Psoas muscle (tissue), 8 donors: ENCODE results near the gene MDC1. TPM values are rescaled to one million over a fixed set of nuclear protein-coding genes. Genes with fewer than 3 reads are reported as not detected.
"Not testable (repeated sequence)": the region's sequence is repeated elsewhere in the genome, so short reads cannot be mapped to it uniquely, and the experiment has no call there.

Experiments used
- ATAC-seq, 4 donors: fragments of 200-7000 bp; cut with Tn5 transposase; one replicate each; pipeline ENCODE4 v1.9.1; 2020; ENCODE audit warnings: moderate library complexity in 3 of 4, mild to moderate bottlenecking in 2 of 4
- DNase-seq, 2 donors: peaks; one replicate each; pipeline ENCODE4 v3.0.0-alpha.2; 2020
- H3K27ac ChIP-seq: fragments of 200-600 bp; one replicate; pipeline ENCODE4 v1.8.0; 2022
- H3K27me3 ChIP-seq, 3 donors: fragments of 200-600 bp in 1 of 3; one replicate each; pipeline versions ENCODE4 v1.6.1 to v1.8.0; 2013 to 2022; ENCODE audit warnings: low read length in 2 of 3, mild to moderate bottlenecking in 2 of 3, moderate library complexity in 1 of 3; ENCODE audit not compliant: insufficient read depth in 3 of 3
- H3K36me3 ChIP-seq, 2 donors: fragments of 200-600 bp in 1 of 2; one replicate each; pipeline versions ENCODE4 v1.6.1 to v1.8.0; 2013 to 2022; ENCODE audit warnings: low read depth in 1 of 2, mild to moderate bottlenecking in 1 of 2, moderate library complexity in 1 of 2; ENCODE audit not compliant: insufficient read depth in 1 of 2
- H3K4me1 ChIP-seq: fragments of 200-600 bp; one replicate; pipeline ENCODE4 v1.8.0; 2022
- H3K4me3 ChIP-seq: fragments of 200-600 bp; one replicate; pipeline ENCODE4 v1.8.0; 2022; ENCODE audit warnings: mild to moderate bottlenecking
- H3K9me3 ChIP-seq: fragments of 200-600 bp; one replicate; pipeline ENCODE4 v1.8.0; 2022
- WGBS, 3 donors: extraction: QIAGEN DNeasy Blood & Tissue Kit; methylation state at CpG; one replicate each; pipeline versions ENCODE4 v1.1.6 to v1.1.7; 2013; 5-methylcytosine and 5-hydroxymethylcytosine counted together
- intact Hi-C, 2 donors: fragments of 100-400 bp; cut with DNase I; formaldehyde crosslinking; loops; one replicate each; pipeline versions ENCODE4 v1.11.0 to v1.14.2; 2022
- polyA plus RNA-seq, 3 donors: library from polyadenylated mRNA; stranded (reverse); fragments of 200-250 nt; gene quantifications; one replicate each; pipeline ENCODE4 v1.2.3, GENCODE V29; 2013
- total RNA-seq, 4 donors: library from RNA; stranded (reverse); fragmentation: NEBNext Ultra II Directional in 2 of 4; extraction: Animal tissue kit (Norgen Biotek cat#: 25700) in 2 of 4; gene quantifications; one replicate each; pipeline versions ENCODE4 v1.2.1 to v1.2.4, GENCODE V29; 2021 to 2023
- TF ChIP-seq, protein P1 (sequence below): fragments of 200-600 bp; IDR thresholded peaks from one replicate; pipeline ENCODE4 v1.8.0; 2022; ENCODE audit warnings: antibody characterized with exemption
- donor health status: healthy with polysubstance abuse.
- donor health status: DM: no; HTN: no; CAD: no; lungs with moderate emphysema.
- donor health status: Bipolar disorder and iron deficiency.
- donor health status: healthy.
- donor health status: DM: yes; HTN: yes; CAD: no.
- donor health status: DM: no; HTN: no; CAD: no.
- donor health status: DM: no; HTN: no; CAD: no.
- donor health status: DM: yes; HTN: yes; CAD: no.

MDC1 gene
- total and polyA plus RNA-seq, 7 donors, result 4.1 to 18.0 (median 12.7) TPM

DNA sequence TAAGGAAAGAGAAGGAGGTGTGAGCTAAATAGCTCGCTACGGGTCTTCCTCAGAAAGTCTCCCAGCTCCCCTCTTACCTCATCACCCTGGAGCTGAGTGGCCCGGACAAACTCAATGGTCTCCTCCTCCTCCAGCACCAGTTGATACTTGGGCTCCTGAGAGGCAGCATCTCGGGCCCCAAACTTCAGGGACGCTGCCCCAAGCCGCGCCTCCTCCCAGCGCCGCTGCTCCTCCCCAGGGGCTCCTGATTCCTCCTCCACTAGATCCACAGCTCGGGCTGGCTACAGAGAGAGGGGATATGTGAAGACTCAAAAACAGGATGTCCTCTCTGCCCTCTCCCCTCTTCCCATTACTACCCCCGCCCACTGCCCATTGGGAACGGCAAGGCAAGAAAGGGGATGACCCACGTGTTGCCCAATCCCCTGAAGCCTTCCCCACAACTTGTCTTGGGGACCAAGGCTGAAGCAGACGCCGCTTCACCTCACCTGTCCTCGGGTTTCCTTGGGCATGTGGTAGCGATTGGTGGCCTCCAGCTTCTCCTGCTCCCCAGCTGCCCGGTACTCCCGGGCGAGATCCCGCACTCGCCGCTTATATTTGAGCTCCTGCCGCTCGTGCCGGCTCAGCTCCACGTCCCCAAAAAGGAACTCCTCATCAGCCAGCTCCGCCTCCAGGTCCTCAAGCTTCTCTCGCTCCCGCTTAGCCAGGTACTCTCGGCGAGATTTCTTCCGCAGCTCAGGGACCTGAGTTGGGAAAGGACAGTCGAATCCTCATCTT lies 51.9 kb downstream of the MDC1 start:
- H3K9me3 ChIP-seq, result no peaks in the 10 kb centered on the region
- no peak overlapping the region for H3K4me3 ChIP-seq
- DNase-seq, result peak in 1 of 2 donors; percentile 36
- TF ChIP-seq, protein P1, sequence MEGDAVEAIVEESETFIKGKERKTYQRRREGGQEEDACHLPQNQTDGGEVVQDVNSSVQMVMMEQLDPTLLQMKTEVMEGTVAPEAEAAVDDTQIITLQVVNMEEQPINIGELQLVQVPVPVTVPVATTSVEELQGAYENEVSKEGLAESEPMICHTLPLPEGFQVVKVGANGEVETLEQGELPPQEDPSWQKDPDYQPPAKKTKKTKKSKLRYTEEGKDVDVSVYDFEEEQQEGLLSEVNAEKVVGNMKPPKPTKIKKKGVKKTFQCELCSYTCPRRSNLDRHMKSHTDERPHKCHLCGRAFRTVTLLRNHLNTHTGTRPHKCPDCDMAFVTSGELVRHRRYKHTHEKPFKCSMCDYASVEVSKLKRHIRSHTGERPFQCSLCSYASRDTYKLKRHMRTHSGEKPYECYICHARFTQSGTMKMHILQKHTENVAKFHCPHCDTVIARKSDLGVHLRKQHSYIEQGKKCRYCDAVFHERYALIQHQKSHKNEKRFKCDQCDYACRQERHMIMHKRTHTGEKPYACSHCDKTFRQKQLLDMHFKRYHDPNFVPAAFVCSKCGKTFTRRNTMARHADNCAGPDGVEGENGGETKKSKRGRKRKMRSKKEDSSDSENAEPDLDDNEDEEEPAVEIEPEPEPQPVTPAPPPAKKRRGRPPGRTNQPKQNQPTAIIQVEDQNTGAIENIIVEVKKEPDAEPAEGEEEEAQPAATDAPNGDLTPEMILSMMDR, result no peak
- 88 to 95% (median 90%) methylated on average over 34 of the region's 34 CpGs for whole genome bisulfite sequencing, 3 donors
- H3K36me3 ChIP-seq, result peaks cover 14 to 100% of the 10 kb centered on the region in 2 donors
- no peaks in the 10 kb centered on the region for H3K4me1 ChIP-seq
- no peak overlapping the region for H3K27ac ChIP-seq
- intact Hi-C loops, result no loop called here
- H3K27me3 ChIP-seq, result no peaks in the 10 kb centered on the region
- no peak for ATAC-seq

DNA sequence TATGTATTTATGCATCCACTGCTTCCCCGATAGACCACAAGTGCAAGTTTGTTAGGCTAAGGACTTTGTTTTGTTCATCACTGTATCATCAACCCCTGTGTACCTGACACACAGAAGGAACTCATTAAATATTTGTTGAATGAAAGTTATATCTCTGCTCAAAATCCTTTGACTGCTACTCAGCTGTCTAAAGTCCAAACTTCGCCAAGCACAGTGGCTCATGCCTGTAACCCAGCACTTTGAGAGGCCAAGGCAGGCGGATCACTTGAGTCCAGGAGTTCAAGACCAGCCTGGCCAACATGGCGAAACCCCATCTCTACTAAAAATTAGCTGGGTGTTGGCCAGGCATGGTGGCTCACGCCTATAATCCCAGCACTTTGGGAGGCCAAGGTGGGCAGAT lies 59.2 kb downstream of the MDC1 start:
- 92 to 95% (median 94%) methylated on average over 5 of the region's 5 CpGs for WGBS, 3 donors
- peaks cover 7 to 100% of the 10 kb centered on the region in 2 donors for H3K36me3 ChIP-seq
- H3K9me3 ChIP-seq, H3K27ac ChIP-seq, H3K4me1 ChIP-seq, ATAC-seq, DNase-seq, H3K4me3 ChIP-seq, H3K27me3 ChIP-seq, intact Hi-C loops: not testable (repeated sequence)

DNA sequence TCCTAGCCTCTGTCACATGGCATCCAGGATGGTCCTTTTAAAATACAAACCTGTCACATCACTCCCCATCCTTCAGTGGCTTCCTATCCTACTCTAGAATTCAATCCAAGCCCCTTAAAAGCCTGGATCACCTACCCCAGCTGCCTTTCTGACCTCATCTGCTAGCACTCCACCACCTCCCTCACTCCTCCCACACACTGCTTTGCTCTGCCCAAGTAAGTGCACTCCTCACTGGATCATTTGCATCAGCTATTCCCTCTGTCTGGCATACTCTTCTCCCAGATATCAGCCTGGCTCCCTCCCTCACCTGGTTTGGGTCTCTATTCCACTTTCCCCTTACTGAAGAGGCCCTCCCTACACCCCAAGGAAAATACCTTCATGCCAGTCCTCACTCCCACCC lies 59.6 kb downstream of the MDC1 start:
- Histone ChIP-seq H3K27me3 (no peaks in the 10 kb centered on the region), H3K9me3 (no peaks in the 10 kb centered on the region), H3K4me3 (no peak overlapping the region), H3K4me1 (no peaks in the 10 kb centered on the region), H3K36me3 (peaks cover 5 to 100% of the 10 kb centered on the region in 2 donors), H3K27ac (no peak overlapping the region)
- TF ChIP-seq, protein P1, result no peak
- intact Hi-C loops, result no loop called here
- DNase-seq, result no peak
- ATAC-seq, result no peak

DNA sequence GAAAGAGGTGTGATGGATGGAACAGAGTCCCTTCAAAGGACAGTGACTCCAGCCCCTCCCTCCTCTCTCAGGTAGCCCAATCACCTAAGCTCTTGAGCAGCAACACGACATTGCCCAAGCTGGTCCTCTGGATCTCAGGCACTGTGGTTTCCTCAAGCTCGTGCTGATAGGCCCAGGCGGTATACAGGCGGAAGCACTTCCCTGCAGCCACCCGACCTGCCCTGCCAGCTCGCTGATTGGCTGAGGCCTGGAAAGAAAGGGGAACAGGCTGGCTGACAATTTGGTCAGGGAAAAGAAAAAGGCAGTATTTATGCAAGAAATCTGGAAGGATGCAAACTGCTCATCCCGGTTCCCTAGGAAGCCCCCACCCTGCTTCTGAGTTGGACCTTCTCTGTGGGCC lies 60.6 kb downstream of the MDC1 start:
- Histone ChIP-seq H3K36me3 (peaks cover 5 to 100% of the 10 kb centered on the region in 2 donors), H3K4me3 (no peak overlapping the region), H3K27me3 (no peaks in the 10 kb centered on the region), H3K9me3 (no peaks in the 10 kb centered on the region), H3K27ac (no peak overlapping the region), H3K4me1 (no peaks in the 10 kb centered on the region)
- intact Hi-C loops, result no loop called here
- no peak for DNase-seq
- TF ChIP-seq, protein P1, result no peak
- 78 to 85% (median 81%) methylated on average over 7 of the region's 7 CpGs for WGBS, 3 donors
- no peak for ATAC-seq

DNA sequence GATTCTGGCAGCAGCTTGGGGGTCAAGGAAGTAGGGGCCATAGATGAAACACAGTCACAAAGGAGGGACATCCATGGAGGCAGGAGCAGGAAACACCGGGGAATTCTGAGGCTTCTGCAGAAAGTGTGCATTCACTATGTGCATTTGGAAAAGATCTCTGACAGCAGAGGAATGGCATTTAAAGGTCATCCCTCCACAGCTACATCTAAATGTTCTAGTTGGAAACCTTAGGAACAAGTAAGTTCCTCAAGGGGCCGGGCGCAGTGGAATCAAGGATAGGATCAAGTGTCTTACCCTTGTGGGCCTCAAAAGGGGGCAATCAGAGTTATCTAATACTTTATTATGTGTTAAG lies 61.4 kb downstream of the MDC1 start:
- no peaks in the 10 kb centered on the region for H3K27me3 ChIP-seq
- DNase-seq (no peak), ATAC-seq (no peak)
- 84 to 93% (median 89%) methylated on average over 3 of the region's 3 CpGs for WGBS, 3 donors
- TF ChIP-seq, protein P1, result no peak
- peaks cover 5 to 100% of the 10 kb centered on the region in 2 donors for H3K36me3 ChIP-seq
- H3K4me1 ChIP-seq, result no peaks in the 10 kb centered on the region
- intact Hi-C loops, result no loop called here
- no peaks in the 10 kb centered on the region for H3K9me3 ChIP-seq
- no peak overlapping the region for H3K4me3 ChIP-seq
- H3K27ac ChIP-seq, result no peak overlapping the region
